HCT116 (cell line): ENCODE results near the gene NKTR. TPM values are rescaled to one million over a fixed set of nuclear protein-coding genes. Genes with fewer than 3 reads are reported as not detected.
A peak's percentile ranks its signal among the peaks of the same experiment; 100 is the strongest.

Experiments
- ATAC-seq: fragments of 200-7000 bp; cut with Tn5 transposase; 2 replicates; pipeline ENCODE4 v1.9.1; 2020; ENCODE audit warnings: mild to moderate bottlenecking, moderate library complexity
- BruUV-seq: library from RNA; stranded (reverse); fragments of 400-500 nt; replicated peaks from 2 replicates; lab custom pipeline; 2021; lab: Mats Ljungman, UMichigan
- CTCF ChIA-PET: fragments of 300-600 bp; sonication (Branson Sonifier 250); formaldehyde crosslinking; loops from one replicate; lab custom pipeline; 2021; ENCODE audit warnings: antibody characterized with exemption; lab: Charles Lee
- POLR2A ChIA-PET: fragments of 300-600, 350-600 bp; sonication (Branson Sonifier 250); formaldehyde crosslinking; loops from one replicate; lab custom pipeline; 2021; ENCODE audit warnings: antibody characterized with exemption; lab: Charles Lee
- RAD21 ChIA-PET, 2 experiments: fragments of 300-600 bp; sonication (Branson Sonifier 250); formaldehyde crosslinking; loops; one replicate each; lab custom pipeline; 2023; ENCODE audit warnings: low total read pairs in 2 of 2; ENCODE audit not compliant: uncharacterized antibody in 2 of 2, unreplicated experiment in 2 of 2, low non-redundant PET in 1 of 2; lab: Charles Lee
- DNase-seq: peaks from one replicate; pipeline ENCODE4 v3.0.0-alpha.2; 2010; ENCODE audit warnings: low read depth, low spot score
- H2AFZ ChIP-seq: fragments of 200-600 bp; shearing (Covaris generic), sonication (generic); 2 replicates; pipeline ENCODE4 v1.6.1; 2017; ENCODE audit warnings: low read depth, mixed run types, mixed read lengths, antibody characterized with exemption, low read length; ENCODE audit not compliant: poor library complexity, severe bottlenecking
- H3K27ac ChIP-seq: 2 replicates; pipeline ENCODE4 v1.5.1; 2012; ENCODE audit warnings: low read depth, low read length
- H3K27me3 ChIP-seq: fragments of 200-600 bp; sonication (generic); 2 replicates; pipeline ENCODE4 v1.6.1; 2016; ENCODE audit warnings: mixed run types, low read length, mixed read lengths; ENCODE audit not compliant: insufficient read depth
- H3K36me3 ChIP-seq, 2 experiments: fragments of 200-500 bp in 1 of 2; fragments of 200-600 bp in 1 of 2; sonication (Bioruptor generic) in 1 of 2; sonication (generic) in 1 of 2; 2 replicates each; pipeline versions ENCODE4 v1.5.1 to v1.6.1; 2014 to 2016; ENCODE audit warnings: low read length in 2 of 2, inconsistent platforms in 1 of 2, mixed read lengths in 1 of 2, mixed run types in 1 of 2; ENCODE audit not compliant: insufficient read depth in 2 of 2, control insufficient read depth in 1 of 2
- H3K4me1 ChIP-seq, 2 experiments: fragments of 200-600 bp in 1 of 2; sonication (generic) in 1 of 2; 2 replicates each; pipeline versions ENCODE4 v1.5.1 to v1.6.1; 2012 to 2017; ENCODE audit warnings: low read length in 2 of 2, inconsistent platforms in 1 of 2, mild to moderate bottlenecking in 1 of 2, mixed read lengths in 1 of 2, mixed run types in 1 of 2, moderate library complexity in 1 of 2; ENCODE audit not compliant: insufficient read depth in 2 of 2, control insufficient read depth in 1 of 2
- H3K4me2 ChIP-seq: fragments of 200-600 bp; sonication (generic); 2 replicates; pipeline ENCODE4 v1.6.1; 2017; ENCODE audit warnings: mixed run types, low read length, mixed read lengths
- H3K4me3 ChIP-seq, 2 experiments: fragments of 200-600 bp in 1 of 2; sonication (generic) in 1 of 2; replicated peaks in 1 of 2; 2 replicates each; pipeline ENCODE4 v1.5.1; 2011 to 2016; ENCODE audit warnings: low read length in 2 of 2, control low read depth in 1 of 2, low read depth in 1 of 2, mild to moderate bottlenecking in 1 of 2, mixed read lengths in 1 of 2, mixed run types in 1 of 2
- H3K79me2 ChIP-seq: fragments of 200-600 bp; sonication (generic); 2 replicates; pipeline ENCODE4 v1.6.1; 2017; ENCODE audit warnings: mild to moderate bottlenecking, mixed run types, low read length, moderate library complexity, mixed read lengths; ENCODE audit not compliant: insufficient read depth
- H3K9ac ChIP-seq: fragments of 200-600 bp; sonication (generic); 2 replicates; pipeline ENCODE4 v1.6.1; 2016; ENCODE audit warnings: low read length, mixed read lengths
- H3K9me2 ChIP-seq: fragments of 200-600 bp; sonication (generic), shearing (Covaris generic); 2 replicates; pipeline ENCODE4 v1.6.1; 2017; ENCODE audit warnings: mixed run types, mild to moderate bottlenecking, moderate library complexity; ENCODE audit not compliant: insufficient read depth
- H3K9me3 ChIP-seq, 2 experiments: fragments of 200-500 bp in 1 of 2; fragments of 200-600 bp in 1 of 2; sonication (Bioruptor generic) in 1 of 2; sonication (generic) in 1 of 2; 2 replicates each; pipeline ENCODE4 v1.6.1; 2014 to 2017; ENCODE audit warnings: low read length in 2 of 2, mixed read lengths in 2 of 2, inconsistent platforms in 1 of 2, low read depth in 1 of 2, mild to moderate bottlenecking in 1 of 2, mixed run types in 1 of 2, moderate library complexity in 1 of 2; ENCODE audit not compliant: control insufficient read depth in 1 of 2, insufficient read depth in 1 of 2
- H4K20me1 ChIP-seq: fragments of 200-600 bp; sonication (generic), shearing (Covaris generic); 2 replicates; pipeline ENCODE4 v1.6.1; 2017; ENCODE audit warnings: mixed run types, mild to moderate bottlenecking, moderate library complexity; ENCODE audit not compliant: insufficient read depth
- CBX3 ChIP-seq: IDR thresholded peaks from 2 replicates; pipeline ENCODE4 v1.6.1; 2012; ENCODE audit warnings: low read depth
- EGR1 ChIP-seq: IDR thresholded peaks from 2 replicates; pipeline ENCODE4 v1.6.1; 2012; ENCODE audit warnings: low read depth
- ELF1 ChIP-seq: IDR thresholded peaks from 2 replicates; pipeline ENCODE4 v1.6.1; 2012; ENCODE audit warnings: low read depth, borderline replicate concordance
- FOSL1 ChIP-seq: IDR thresholded peaks from 2 replicates; pipeline ENCODE4 v1.6.1; 2012; ENCODE audit warnings: low read depth
- JUND ChIP-seq: IDR thresholded peaks from 2 replicates; pipeline ENCODE4 v1.6.1; 2012
- RAD21 ChIP-seq: IDR thresholded peaks from 2 replicates; pipeline ENCODE4 v1.6.1; 2012; ENCODE audit warnings: low read depth, mild to moderate bottlenecking
- SIN3A ChIP-seq: IDR thresholded peaks from 2 replicates; pipeline ENCODE4 v1.6.1; 2012; ENCODE audit warnings: low read depth
- SRF ChIP-seq: IDR thresholded peaks from 2 replicates; pipeline ENCODE4 v1.6.1; 2012; ENCODE audit warnings: low read depth
- YY1 ChIP-seq: IDR thresholded peaks from 2 replicates; pipeline ENCODE4 v1.6.1; 2011; ENCODE audit warnings: low read length, low read depth, moderate library complexity, mild to moderate bottlenecking; ENCODE audit not compliant: insufficient replicate concordance; ENCODE audit errors: extremely low read depth
- ZFX ChIP-seq: fragments of 450-650 bp; IDR thresholded peaks from 2 replicates; pipeline ENCODE4 v1.6.1; 2017
- ZNF274 ChIP-seq: fragments of 200-500 bp; sonication (Bioruptor generic); IDR thresholded peaks from 2 replicates; pipeline ENCODE4 v1.6.1; 2014; ENCODE audit warnings: mild to moderate bottlenecking, low read depth, low read length, inconsistent platforms
- intact Hi-C: fragments of 100-400 bp; cut with micrococcal nuclease; formaldehyde crosslinking; loops from 2 replicates; pipeline ENCODE4 v1.10.0; 2022
- total RNA-seq: library from RNA; stranded (reverse); gene quantifications from one replicate; pipeline ENCODE4 v1.2.1, GENCODE V29; 2021; ENCODE audit not compliant: unreplicated experiment
- TF ChIP-seq, protein P1 (sequence below): IDR thresholded peaks from 2 replicates; pipeline ENCODE4 v1.6.1; 2012
- TF ChIP-seq, protein P2 (sequence below), 3 experiments: fragments of 200-600 bp in 1 of 3; sonication (generic) in 1 of 3; IDR thresholded peaks in 2 of 3; conservative IDR thresholded peaks in 1 of 3; 2 replicates each; pipeline ENCODE4 v1.5.1; 2012 to 2017; ENCODE audit warnings: low read depth in 2 of 3, low read length in 2 of 3, antibody characterized with exemption in 1 of 3, borderline replicate concordance in 1 of 3, control low read depth in 1 of 3, mild to moderate bottlenecking in 1 of 3, mixed read lengths in 1 of 3, mixed run types in 1 of 3, moderate library complexity in 1 of 3; ENCODE audit not compliant: insufficient read depth in 1 of 3
- TF ChIP-seq, protein P3 (sequence below): IDR thresholded peaks from 2 replicates; pipeline ENCODE4 v1.6.1; 2012

The NKTR gene
- total RNA-seq, 1 experiment from 2014 or later: 59.7 TPM

DNA sequence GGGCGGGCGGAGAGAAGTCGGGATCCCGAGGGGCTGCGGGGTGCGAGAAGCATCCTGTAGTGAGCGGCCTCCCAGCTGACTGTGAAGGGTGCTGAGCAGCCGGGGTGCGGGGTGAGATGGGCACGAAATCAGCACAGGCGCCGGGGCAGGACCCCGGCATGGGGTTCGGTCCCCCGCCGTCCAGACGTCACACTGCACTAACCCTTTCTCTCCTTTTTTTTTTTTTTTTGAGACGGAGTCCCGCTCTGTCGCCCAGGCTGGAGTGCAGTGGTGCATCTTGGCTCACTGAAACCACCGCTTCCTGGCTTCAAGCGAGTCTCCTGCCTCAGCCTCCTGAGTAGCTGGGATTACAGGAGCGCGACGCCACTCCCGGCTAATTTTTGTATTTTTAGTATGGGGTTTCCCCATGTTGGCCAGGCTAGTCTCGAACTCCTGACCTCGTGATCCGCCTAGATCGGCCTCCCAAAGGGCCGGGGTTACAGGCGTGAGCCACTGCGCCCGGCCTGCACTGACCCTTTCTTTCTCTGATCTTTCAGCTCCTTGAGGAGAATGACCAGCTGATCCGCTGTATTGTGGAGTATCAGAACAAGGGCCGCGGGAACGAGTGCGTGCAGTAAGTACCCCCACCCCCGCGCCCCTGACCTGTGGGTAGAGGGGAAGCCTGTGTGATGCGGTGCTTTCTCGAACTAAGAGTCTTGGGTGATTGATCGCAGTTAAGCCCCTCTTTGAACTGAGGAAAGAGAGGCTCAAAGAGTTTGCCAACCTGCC, 9.3 kb upstream of the NKTR start (continued):
- TF ChIP-seq, protein P1, sequence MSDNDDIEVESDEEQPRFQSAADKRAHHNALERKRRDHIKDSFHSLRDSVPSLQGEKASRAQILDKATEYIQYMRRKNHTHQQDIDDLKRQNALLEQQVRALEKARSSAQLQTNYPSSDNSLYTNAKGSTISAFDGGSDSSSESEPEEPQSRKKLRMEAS: no peak
- no peak for TF ChIP-seq CBX3

DNA sequence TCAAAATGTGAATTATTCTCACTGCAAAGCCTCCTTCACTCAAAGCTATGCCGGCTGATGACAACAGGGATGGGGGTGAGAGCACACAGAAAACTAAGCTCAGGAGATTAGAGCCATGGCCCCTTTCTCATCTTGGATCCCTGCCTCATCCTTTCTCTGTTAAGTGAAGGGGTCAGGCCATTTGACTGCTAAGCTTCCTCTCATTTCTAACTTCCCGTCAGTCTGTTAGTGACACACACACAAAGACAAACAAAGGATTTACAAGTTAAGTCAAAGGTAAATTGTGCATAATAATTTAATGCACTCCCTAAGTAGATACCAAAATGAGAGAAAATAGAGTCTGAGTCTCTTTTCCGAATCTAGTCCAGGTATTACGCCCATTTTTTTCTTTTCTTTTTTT, 8.7 kb upstream of the NKTR start:
- no peaks in the 10 kb centered on the region for H3K9me2 ChIP-seq
- ATAC-seq: no peak
- DNase-seq: no peak
- no peak overlapping the region for H3K27ac ChIP-seq
- H3K4me3 ChIP-seq: peak overlapping the region; percentile 72 to 81
- H2AFZ ChIP-seq: no peak overlapping the region
- ChIA-PET RAD21 (no interaction called here), CTCF (no interaction called here), POLR2A (interaction anchor here (2.3 to 2.4 kb wide), 2 partner anchors 9 to 10 kb away, joined by 15 to 16 read pairs; partner anchors contain the start of genes NKTR and SEC22C)
- H3K27me3 ChIP-seq: no peaks in the 10 kb centered on the region
- BruUV-seq: TSS peak; percentile 61
- intact Hi-C loops: no loop called here
- H3K36me3 ChIP-seq: peaks cover 11 to 12% of the 10 kb centered on the region in 2 experiments; a peak in 3 of 4 replicates
- H3K9ac ChIP-seq: peak overlapping the region; percentile 81
- H3K79me2 ChIP-seq: peaks cover 26% of the 10 kb centered on the region
- peaks cover 9 to 16% of the 10 kb centered on the region in 2 experiments for H3K4me1 ChIP-seq
- H3K9me3 ChIP-seq: no peaks in the 10 kb centered on the region
- peak overlapping the region; percentile 93 for H3K4me2 ChIP-seq
- H4K20me1 ChIP-seq: no peaks in the 10 kb centered on the region
- TF ChIP-seq SRF (no peak), RAD21 (no peak), EGR1 (no peak), ZNF274 (no peak), SIN3A (no peak), JUND (no peak), FOSL1 (no peak), ELF1 (no peak), ZFX (no peak), YY1 (no peak)
- TF ChIP-seq, protein P2, sequence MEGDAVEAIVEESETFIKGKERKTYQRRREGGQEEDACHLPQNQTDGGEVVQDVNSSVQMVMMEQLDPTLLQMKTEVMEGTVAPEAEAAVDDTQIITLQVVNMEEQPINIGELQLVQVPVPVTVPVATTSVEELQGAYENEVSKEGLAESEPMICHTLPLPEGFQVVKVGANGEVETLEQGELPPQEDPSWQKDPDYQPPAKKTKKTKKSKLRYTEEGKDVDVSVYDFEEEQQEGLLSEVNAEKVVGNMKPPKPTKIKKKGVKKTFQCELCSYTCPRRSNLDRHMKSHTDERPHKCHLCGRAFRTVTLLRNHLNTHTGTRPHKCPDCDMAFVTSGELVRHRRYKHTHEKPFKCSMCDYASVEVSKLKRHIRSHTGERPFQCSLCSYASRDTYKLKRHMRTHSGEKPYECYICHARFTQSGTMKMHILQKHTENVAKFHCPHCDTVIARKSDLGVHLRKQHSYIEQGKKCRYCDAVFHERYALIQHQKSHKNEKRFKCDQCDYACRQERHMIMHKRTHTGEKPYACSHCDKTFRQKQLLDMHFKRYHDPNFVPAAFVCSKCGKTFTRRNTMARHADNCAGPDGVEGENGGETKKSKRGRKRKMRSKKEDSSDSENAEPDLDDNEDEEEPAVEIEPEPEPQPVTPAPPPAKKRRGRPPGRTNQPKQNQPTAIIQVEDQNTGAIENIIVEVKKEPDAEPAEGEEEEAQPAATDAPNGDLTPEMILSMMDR (IDR thresholded peaks at IDR 0.05 in 2 of 3, conservative IDR thresholded peaks at IDR 0.05 in 1 of 3; ENCODE audit: borderline replicate concordance in 1 of 3, insufficient read depth in 1 of 3, low read depth in 2 of 3, low read length in 2 of 3): no peak
- TF ChIP-seq, protein P3, sequence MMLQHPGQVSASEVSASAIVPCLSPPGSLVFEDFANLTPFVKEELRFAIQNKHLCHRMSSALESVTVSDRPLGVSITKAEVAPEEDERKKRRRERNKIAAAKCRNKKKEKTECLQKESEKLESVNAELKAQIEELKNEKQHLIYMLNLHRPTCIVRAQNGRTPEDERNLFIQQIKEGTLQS: no peak
